Measurements from ENCODE around the gene IL1RAPL2.

Gene IL1RAPL2

GRCh38 chrX:105495376-105495775 lies 929.4 kb downstream of the IL1RAPL2 start:
- no peak for TF ChIP-seq CTCF (IDR thresholded peaks at IDR 0.05; ENCODE audit: low read depth, low read length)
- no peak for TF ChIP-seq MAX (IDR thresholded peaks at IDR 0.05; ENCODE audit: low read depth, low read length)
- TF ChIP-seq POLR2A (IDR thresholded peaks at IDR 0.05; ENCODE audit: extremely low read depth, insufficient read length) = no peak
- TF ChIP-seq MYC (IDR thresholded peaks at IDR 0.05; ENCODE audit: low read depth, low read length) = no peak
- no peak overlapping the region for H3K4me3 ChIP-seq (ENCODE audit: low read depth, low read length)
- no peak for DNase-seq (ENCODE audit: low read depth)

DNA sequence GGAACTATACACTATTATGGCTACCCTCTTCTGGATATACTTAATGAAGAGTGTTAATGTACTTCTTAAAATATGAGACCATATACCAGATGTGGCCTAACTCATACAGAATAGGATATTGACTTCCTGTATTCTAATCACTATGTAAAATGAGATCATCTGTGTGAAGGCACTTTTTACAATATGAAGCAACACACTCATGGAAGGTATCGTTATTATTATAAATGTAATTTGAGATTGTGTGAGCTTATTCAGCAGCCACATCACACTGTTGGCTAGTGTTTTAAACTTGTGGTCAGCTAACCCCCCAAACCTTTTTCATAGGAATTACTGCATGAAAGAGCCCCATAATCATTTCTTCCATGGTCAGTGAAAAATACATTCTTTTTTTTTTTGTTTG lies 936.3 kb downstream of the IL1RAPL2 start:
- TF ChIP-seq MYC (IDR thresholded peaks at IDR 0.05; ENCODE audit: low read depth, low read length) = no peak
- TF ChIP-seq MAX (IDR thresholded peaks at IDR 0.05; ENCODE audit: low read depth, low read length) = no peak
- TF ChIP-seq POLR2A (IDR thresholded peaks at IDR 0.05; ENCODE audit: extremely low read depth, insufficient read length) = no peak
- no peak for DNase-seq (ENCODE audit: low read depth)
- no peak overlapping the region for H3K4me3 ChIP-seq (ENCODE audit: low read depth, low read length)

- DNase-seq (ENCODE audit: low read depth) = no peak
- H3K4me3 ChIP-seq (ENCODE audit: low read depth, low read length) = no peak overlapping the region
- no peak for TF ChIP-seq POLR2A (IDR thresholded peaks at IDR 0.05; ENCODE audit: extremely low read depth, insufficient read length)
- no peak for TF ChIP-seq MYC (IDR thresholded peaks at IDR 0.05; ENCODE audit: low read depth, low read length)
- TF ChIP-seq MAX (IDR thresholded peaks at IDR 0.05; ENCODE audit: low read depth, low read length) = no peak
- no peak for TF ChIP-seq CTCF (IDR thresholded peaks at IDR 0.05; ENCODE audit: low read depth, low read length)
Measured at GRCh38 chrX:105515561-105515960, 949.6 kb downstream of the IL1RAPL2 start.

- no peak for TF ChIP-seq POLR2A (IDR thresholded peaks at IDR 0.05; ENCODE audit: extremely low read depth, insufficient read length)
- no peak for TF ChIP-seq MYC (IDR thresholded peaks at IDR 0.05; ENCODE audit: low read depth, low read length)
- no peak for TF ChIP-seq CTCF (IDR thresholded peaks at IDR 0.05; ENCODE audit: low read depth, low read length)
- no peak for TF ChIP-seq MAX (IDR thresholded peaks at IDR 0.05; ENCODE audit: low read depth, low read length)
Measured at GRCh38 chrX:105526431-105526830, 960.4 kb downstream of the IL1RAPL2 start.

GRCh38 chrX:105527759-105528158 lies 961.8 kb downstream of the IL1RAPL2 start:
- no peak for DNase-seq (ENCODE audit: low read depth)
- no peak overlapping the region for H3K4me3 ChIP-seq (ENCODE audit: low read depth, low read length)
- TF ChIP-seq CTCF (IDR thresholded peaks at IDR 0.05; ENCODE audit: low read depth, low read length) (no peak), MAX (IDR thresholded peaks at IDR 0.05; ENCODE audit: low read depth, low read length) (no peak), MYC (IDR thresholded peaks at IDR 0.05; ENCODE audit: low read depth, low read length) (no peak), POLR2A (IDR thresholded peaks at IDR 0.05; ENCODE audit: extremely low read depth, insufficient read length) (no peak)

More at GRCh38 chrX:105526431-105526830, 960.4 kb downstream of the IL1RAPL2 start:
- no peak overlapping the region for H3K4me3 ChIP-seq (ENCODE audit: low read depth, low read length)
- no peak for DNase-seq (ENCODE audit: low read depth)

DNA sequence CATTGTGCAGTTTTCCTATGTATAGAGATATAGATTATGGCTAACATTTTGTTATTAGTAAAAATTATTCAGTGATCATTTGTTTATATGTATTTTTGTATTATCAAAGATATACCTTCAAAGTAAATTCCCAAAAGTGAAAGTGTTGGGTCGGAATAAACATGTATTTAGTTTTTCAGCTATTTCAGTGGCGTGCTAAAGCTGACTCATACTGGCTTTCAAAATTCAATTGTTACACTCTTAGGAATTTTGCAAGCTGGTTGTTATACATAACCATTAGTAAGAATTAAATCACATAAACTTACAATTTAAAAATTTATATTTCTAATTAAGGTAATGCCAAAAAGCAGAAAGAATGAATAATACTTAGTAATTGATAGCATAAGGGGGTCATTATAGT lies 968.0 kb downstream of the IL1RAPL2 start:
- no peak for DNase-seq (ENCODE audit: low read depth)
- no peak overlapping the region for H3K4me3 ChIP-seq (ENCODE audit: low read depth, low read length)
- no peak for TF ChIP-seq MAX (IDR thresholded peaks at IDR 0.05; ENCODE audit: low read depth, low read length)
- TF ChIP-seq POLR2A (IDR thresholded peaks at IDR 0.05; ENCODE audit: extremely low read depth, insufficient read length) = no peak
- TF ChIP-seq CTCF (IDR thresholded peaks at IDR 0.05; ENCODE audit: low read depth, low read length) = no peak
- TF ChIP-seq MYC (IDR thresholded peaks at IDR 0.05; ENCODE audit: low read depth, low read length) = no peak

All from NB4 (cell line).